ENCODE results near the gene OGFOD3.

The OGFOD3 gene

DNA sequence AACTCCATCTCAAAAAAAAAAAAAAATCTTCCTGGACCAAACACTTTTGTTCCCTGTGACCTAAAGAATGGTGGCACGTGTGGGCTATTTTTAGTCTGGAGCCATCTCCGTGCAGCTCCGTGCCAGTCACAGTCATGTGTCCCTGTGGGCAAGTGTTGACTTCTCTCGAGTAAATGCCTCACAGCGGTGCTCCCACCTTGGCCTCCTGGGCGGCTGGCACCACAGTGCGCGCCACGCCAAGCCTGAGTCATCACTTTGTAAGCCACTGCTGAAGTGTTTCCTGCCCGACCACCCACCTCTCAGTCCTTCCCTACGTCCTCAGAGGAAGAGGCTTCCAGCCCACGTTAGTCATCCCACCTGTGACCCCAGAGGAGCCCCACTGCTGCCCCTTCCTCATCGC is 11.1 kb downstream of the OGFOD3 start:
- DNase-seq (ENCODE audit: low read depth, low spot score), result peak; percentile 67

DNA sequence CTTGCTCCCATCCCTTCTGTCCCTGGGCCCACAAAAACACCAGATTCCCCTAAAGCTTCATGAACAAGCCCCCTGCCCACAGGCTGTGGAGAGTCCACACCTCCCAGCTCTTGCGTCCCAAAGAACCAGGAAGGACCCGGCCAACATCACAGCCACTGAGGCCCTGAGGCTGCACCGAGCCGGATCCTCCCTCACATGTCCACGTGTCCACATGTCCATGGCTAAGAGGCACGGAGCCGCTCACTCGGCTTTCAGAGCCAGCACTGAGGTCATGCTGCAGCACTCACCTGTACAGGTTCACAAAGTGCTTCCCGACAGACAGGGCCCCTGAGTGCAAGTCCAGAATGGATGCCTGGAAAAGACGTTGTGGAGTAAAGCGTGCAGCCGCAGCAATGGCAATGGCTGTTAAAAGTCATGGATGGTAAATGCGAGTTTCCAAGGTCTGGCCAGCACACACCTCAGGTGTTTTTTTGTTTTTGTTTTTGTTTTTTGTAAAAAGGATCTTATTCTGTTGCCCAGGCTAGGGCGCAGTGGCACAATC is 12.2 kb downstream of the OGFOD3 start:
- DNase-seq (ENCODE audit: low read depth, low spot score), result no peak

DNA sequence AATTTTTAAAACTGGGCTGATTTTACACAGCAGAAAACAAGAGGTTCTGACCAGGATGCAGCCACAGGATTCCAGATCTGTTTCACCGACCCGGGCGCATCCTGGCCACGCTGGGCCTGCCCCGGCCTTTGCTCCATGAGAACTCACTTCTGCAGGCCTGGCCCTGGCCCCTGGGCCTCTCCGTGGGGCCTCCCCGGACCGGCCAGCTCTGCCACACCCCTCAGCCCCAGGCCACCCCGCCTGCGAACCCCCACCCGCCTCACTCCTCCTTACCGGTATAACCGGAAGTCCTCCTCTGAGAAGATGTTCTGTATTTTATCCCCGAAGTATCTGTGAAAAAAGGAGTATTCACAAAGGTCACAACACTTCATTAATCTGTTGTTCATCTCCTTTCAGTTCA is 13.3 kb downstream of the OGFOD3 start:
- no peak for DNase-seq (ENCODE audit: low read depth, low spot score)

DNA sequence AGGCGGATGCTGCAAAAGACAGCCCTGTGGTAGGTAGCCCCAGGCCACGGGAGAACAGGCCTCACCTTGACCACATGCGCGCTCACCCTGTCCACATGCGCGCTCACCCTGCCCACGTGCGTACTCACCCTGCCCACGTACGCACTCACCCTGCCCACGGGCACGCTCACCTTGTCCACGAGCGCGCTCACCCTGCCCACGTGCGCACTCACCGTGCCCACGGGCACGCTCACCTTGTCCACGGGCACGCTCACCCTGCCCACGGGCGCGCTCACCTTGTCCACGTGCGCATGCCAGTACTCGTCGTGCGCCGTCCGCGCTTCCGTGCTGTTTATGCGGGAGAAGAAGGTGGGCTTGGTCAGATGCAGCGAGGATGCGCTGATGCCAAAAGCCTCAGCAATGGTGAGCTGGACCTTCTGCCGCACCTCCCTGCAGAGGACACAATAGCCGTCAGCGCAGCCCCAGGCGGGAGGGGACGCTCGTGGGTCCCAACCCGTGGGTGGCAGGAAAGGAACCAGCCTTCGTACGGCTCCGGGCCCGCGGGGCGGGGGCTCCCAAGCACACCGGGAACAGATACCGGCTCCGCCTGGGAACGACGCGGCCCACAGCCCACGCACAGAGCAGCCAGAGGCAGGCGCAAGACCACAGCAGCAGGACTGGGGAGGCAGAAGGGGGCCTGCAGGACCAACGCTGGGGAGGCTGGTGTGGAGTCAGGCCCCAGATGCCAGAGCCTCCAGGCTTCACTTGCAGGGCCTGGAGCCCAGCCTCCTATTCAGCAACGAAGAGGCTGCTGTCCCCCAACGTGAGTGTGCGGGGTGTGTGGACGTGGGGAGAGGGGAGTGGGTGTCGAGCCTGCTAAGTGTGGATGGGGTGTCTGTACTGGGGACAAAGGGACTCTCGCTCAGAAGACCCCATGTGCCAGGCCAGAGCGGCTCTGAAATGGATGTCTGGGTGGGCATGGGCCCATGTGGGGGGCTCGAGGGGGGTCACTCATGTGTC is 14.4 kb downstream of the OGFOD3 start:
- no peak for DNase-seq (ENCODE audit: low read depth, low spot score)

DNA sequence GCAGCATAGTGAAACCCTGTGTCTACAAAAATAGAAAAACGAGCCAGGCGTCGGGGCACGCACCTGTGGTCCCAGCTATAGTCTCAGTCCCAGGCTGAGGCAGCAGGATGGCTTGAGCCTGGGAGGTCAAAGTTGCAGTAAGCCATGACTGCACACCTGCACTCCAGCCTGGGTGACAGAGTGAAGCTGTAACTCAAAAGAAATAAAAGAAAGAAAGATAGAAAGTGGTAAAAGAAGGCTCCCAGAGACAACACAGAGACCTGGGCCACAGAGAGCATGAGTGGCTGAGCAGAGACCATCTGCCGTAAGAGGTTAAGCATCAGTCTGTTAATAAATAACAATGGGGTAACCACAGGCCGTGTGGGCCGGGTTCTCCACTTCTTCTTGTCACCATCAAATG is 15.5 kb downstream of the OGFOD3 start:
- no peak for DNase-seq (ENCODE audit: low read depth, low spot score)

DNA sequence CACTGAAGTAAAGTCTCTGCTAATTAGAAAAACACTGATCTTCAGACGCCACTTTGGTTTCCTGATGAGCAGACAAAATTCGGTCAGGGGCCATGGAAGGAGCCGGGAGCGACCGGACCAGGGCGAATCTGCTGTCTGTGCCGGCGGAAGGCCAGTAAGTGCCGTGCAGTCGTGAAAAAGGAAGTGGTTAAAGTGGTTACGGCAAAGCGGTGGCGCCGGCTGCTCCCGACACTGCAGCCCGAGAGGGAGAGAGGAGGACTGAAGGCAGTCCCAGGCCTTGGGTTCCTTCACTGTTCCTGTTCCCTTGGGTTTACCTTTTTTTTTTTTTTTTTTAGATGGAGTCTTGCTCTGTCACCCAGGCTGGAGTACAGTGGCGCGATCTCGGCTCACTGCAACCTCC is 17.6 kb downstream of the OGFOD3 start:
- no peak for DNase-seq (ENCODE audit: low read depth, low spot score)

DNA sequence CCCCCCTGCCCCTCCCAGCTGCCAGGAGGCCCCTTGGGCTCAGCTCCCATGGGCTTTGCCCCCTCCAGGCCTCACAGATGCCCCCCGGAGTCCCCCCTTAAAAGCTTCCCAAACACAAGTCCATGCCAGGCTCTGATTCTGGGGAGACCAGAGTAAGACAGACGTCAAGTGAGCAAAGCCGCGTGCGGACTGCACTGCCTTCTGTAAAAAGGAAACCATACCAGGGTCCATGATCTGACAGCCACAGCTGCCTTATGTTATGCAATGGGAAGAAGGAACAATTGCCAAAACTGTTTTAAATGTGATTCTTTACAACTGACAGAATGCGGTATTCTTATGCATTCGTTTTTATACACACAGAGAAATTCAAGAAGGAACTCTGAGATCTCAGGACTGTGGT is 18.2 kb downstream of the OGFOD3 start:
- no peak for DNase-seq (ENCODE audit: low read depth, low spot score)

DNA sequence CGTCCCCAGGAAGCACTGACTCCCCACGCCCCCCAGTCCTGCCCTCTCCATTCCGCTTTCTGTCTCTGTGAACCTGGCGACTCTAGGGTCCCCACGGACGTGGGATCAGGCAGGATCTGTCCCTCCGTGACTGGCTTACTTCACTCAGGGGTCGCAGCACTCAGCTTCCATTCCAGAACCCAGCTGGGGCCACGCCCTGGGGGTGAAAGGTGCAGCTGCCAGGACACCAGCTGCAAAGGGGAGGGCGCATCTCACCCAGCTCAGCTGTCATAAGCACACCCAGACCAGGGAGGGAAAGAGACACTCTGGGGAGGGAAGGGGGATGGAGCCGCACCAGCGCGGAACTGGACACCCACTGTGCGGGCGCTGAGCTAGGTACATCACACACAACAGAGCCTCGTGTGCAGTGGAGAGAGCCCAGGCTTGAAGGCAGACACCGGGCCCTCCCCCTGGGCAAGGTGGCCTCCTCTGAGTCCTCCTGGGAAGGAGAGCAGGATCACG is 18.7 kb downstream of the OGFOD3 start:
- peak; percentile 62 for DNase-seq (ENCODE audit: low read depth, low spot score)

DNA sequence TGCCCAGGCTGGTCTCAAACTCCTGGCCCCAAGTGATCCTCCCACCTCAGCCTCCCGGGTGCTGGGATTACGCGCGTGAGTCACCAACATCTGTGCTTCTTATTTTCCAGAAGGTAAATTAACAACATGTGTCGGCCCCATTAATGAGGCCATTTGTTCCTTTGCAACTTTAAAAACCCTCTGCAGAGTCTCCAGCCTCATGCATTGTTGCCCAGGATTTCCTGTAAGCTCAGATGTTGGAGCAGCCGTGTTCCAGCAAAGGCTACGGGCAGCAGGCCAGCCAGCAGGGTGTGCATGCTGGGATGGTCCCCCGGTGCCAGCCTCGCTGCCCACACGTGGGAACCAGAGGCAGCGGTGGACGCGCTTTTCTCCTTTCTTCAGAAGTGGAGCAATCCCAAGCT is 19.3 kb downstream of the OGFOD3 start:
- peak; percentile 93 for DNase-seq (ENCODE audit: low read depth, low spot score)

DNA sequence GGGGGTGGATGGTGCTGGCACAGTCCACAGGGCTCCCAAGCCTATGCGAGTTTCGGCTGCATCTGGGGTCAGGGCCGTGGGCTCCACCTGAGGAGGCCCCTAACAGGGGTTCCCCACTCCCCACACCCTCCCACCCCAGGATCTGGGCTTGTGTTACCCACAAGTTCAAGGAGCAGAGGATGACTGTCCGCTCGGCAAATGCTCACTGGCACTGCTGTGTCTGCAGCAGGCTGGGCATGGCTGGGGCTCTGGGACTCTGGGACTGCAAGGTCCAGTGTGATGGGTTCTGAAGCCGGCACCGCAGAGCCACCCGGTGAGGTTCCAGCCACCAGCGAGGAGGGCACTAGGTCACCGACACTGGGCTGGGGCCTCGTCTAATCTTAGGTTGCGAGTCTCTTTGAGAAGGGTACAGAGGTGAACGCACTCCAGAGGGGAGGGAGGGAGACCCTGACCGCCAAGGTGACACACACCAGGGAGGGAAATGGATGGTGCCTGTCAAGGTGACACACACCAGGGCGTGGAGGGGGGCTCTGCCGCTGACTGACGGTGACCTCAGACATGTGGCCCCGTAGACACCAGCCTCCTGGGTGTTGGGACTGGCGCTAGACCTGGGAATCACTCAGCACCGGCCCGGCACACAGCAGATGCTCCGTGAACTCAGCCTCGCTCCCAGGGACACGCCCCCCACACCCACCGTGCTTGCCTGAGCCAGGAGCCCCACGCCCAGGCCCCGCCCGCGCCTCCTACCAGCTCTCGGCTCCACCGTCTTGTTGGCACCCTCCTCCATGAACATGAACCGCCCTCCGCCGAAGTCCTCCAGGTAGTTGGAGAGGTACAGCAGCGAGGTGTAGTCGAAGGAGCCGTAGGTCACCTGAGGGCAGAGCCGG is 20.7 kb downstream of the OGFOD3 start:
- DNase-seq (ENCODE audit: low read depth, low spot score), result no peak

DNA sequence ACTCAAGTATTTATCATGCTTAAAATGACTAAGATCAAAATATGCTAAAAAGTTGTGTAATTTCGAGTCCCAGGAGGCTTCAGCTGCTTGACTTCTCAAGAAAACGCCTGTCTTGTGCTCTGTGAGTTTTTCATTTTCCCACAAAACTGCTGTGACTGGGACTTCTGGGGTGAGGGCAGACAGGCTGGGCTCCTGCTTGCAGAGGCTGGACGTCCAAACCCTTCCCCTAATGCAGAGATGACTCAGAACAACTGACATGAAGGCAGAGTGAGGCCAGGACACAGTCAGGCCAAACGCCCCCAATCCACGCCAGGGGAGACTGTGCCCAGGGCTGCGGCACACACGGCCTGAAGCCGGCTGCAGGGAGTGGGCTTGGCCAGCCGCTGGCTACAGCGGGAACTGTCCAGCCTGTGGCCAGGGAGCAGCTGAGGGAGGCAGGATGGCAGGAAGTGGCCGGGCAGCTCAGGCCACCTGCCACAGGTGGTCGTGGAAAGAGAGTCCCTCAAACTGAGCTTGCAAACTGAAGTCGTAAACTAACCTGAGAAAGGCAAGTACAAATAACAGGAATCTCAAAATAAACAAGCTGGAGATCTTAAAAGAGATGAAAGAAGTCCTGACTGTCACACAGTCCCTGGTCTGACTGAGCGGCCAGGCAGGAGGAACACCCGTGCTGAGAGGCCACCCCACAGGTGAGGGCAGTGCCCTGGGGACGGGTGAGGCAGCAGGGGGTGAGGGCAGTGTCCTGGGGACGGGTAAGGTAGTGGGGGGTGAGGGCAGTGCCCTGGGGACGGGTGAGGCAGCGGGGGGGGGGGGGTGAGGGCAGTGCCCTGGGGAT is 21.6 kb downstream of the OGFOD3 start:
- peak; percentile 91 for DNase-seq (ENCODE audit: low read depth, low spot score)

DNA sequence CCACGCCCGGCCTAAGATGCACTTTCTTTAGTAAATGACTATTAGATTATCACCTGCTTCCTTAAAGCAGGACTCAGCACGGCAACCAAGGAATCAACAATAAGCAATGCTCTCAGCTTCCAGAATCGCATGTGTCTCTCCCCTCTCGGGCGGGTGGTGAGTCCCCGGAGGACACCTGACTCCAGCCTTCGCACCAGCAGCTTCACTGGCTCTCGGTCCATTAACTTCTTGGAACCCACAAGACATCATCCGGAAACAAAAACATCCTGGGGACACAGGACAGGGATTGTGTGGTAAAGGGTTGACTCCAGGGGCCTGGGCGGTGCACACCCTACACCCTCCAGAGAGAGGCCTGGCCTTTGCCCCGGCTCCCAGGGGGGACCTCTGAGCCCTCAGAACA is 24.1 kb downstream of the OGFOD3 start:
- DNase-seq (ENCODE audit: low read depth, low spot score), result no peak

DNA sequence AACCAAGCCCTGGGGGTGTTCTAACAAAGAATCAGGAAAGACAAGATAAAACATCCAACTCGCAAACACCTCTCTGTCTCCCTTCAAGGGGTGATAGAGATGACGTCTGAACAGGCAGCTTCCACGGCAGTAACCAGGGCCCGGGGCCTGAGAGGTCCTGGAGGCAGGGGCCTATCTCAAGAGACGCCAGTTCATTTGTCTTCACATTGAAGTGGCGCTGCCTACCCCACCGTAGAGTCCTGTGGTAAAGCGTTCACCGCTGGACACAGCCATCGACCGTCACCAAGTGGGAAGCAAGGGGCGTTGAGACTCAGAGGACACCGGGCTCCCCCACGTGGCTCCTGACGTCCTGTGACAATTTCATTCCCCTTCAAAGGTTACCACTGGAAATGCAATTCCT is 25.4 kb downstream of the OGFOD3 start:
- no peak for DNase-seq (ENCODE audit: low read depth, low spot score)

DNA sequence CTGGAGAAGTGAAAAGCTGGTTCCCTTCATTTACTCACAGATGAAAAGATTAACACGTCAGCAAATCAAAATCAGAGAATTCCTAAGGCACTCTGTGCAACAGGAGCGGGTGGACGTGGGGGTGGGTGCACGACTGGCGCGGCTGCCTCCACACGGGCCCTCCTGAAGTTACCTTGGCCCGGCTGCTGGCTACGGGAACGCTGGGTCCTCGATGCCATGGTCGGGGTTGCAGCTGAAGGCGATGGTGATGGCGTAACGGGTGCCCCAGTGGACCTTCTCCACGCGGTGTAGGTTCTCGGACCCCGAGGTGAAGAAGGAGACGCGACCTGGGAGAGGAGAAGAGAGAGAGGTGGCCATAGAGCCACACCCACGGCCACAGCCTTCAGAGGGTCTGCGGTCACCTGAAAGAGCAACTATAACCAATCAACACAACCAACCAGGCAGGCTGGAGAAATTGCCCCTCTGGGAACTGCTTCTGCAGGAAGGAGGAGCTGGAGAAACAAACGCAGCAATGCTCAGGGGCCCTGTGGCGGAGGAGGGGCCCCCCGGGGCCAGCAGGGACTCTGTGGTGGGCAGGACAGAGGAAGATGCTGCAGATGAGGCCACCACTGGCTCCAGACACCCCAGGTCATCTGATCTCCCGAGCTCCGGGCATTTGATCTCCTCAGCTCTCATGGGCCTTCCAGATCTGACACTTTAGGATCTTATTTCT is 26.0 kb downstream of the OGFOD3 start:
- DNase-seq (ENCODE audit: low read depth, low spot score), result no peak

DNA sequence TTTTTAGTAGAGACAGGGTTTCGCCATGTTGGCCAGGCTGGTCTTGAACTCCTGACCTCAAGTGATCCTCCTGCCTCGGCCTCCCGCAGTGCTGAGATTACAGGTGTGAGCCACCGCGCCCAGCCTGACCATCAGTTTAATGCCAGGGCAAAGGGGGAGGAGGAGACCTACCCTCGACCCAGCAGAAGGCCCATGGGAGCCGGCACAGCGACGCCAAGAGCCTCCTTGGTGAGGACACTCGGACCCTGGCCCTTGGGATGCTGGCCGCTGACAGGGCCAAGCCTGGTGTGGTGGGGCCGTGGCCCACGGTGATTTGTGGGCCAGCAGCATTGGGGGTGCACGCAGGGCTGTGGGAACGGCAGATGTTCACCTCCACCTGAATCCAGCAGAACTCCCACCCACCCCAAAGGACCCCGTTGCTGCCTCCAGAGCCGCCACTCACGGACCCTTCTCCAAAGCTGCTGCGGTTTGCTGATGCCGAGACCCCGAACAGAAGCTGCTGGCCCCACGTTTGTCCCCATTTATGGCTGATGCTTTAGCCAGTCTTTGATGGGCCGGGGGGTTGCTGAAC is 26.8 kb downstream of the OGFOD3 start:
- DNase-seq (ENCODE audit: low read depth, low spot score), result no peak

DNA sequence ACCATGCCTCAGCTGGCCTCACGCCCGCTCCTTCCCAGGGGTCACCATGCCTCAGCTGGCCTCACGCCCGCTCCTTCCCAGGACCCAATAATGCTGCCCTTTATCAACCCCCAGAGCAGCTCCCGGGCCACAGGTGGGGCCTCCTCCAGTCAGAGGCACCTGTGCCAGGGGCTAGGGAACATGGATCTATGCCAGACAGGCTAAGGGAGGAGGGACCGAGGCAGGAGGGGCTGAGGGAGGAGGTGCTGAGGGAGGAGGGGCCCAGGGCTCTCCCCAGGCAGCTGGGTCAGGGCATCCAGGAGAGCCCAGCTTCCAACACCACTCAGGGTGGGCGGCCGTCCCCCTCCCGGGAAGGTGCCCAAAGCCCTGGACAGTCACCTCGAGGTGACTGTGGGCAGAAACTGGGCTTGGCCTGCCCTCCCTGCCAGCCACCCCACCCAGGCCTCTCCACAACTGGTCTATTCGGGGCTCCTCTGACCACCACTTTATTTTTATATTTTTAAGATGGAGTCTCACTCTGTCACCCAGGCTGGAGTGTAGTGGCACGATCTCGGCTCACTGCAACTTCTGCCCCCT is 27.4 kb downstream of the OGFOD3 start:
- DNase-seq (ENCODE audit: low read depth, low spot score), result no peak

DNA sequence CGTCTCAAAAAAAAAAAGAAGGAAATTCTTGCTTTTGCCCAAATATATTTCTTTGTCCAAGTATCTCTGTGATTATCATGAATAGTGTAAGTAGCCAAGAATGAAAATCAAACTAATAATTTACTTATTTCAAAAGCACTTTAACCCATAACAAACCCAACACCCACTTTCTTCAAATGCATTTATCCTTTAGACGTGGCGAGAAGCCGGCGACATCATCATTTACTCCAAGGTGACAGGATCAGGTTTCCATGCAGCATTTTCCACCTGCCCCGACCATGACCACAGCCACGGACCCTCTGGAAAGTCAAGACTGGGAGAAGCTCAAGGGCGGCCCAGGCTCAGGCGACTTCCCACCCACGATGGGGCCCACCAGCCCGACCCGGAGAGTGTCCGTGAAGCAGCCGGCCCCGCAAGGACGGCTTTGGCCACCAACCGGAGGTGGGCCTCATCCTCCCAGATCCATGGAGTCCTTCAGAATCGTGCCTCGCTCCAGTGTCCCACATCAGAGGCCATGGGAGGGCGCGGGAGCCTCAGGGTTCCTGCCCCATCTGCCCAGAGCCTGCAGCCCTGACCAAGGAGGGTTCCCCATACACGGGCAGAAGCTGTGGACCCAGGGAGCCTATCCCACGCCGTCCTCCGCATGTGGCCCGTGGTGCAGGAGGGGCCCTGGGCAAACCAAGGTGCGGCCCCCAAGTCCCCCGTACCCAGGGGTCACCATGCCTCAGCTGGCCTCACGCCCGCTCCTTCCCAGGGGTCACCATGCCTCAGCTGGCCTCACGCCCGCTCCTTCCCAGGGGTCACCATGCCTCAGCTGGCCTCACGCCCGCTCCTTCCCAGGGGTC is 28.1 kb downstream of the OGFOD3 start:
- DNase-seq (ENCODE audit: low read depth, low spot score), result no peak

DNA sequence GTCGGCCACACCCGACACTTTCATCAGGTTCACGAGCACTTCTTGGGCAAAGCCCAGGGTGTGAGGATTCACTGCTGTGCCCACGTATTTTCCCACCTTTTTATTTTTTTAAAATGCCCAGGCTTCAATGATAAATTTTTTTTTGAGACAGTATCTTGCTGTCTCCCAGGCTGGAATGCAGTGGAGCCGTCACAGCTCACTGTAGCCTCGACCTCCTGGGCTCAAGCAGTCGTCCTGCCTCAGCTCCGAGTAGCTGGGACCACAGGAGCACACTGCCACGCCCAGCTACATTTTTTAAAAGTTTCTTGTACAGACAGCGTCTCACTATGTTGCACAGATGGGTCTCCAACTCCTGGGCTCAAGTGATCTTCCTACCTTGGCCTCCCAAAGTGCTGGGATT is 29.0 kb downstream of the OGFOD3 start:
- DNase-seq (ENCODE audit: low read depth, low spot score), result no peak

DNA sequence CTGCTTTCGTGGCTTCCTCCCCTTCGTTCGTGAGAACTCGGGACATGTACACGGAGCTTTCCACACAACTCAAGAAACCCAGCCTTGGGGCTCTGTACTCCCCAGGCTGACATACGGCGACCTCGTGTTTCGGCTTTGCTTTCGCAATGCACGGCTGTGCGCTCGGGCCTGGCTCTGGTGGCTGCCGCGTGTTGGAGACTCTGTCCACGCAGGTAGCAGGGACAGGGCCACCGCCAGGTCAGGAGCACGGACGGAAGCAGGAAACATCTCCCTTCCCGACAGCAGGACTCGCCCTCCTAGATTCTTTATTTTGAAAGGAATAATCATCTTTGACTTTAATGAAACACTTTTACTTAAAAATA is 29.5 kb downstream of the OGFOD3 start:
- no peak for DNase-seq (ENCODE audit: low read depth, low spot score)
